ENCODE measurements around the gene SPOCD1. TPM values are rescaled to one million over a fixed set of nuclear protein-coding genes. Genes with fewer than 3 reads are reported as not detected.
"Not testable (repeated sequence)": the region's sequence is repeated elsewhere in the genome, so short reads cannot be mapped to it uniquely, and the experiment has no call there.

The SPOCD1 gene
- total RNA-seq, 2 donors from 2014 or later, result 2.0 to 3.1 TPM

- TF ChIP-seq CTCF (conservative IDR thresholded peaks at IDR 0.05), result no peak
- Mint-ChIP-seq H3K27ac (no peak overlapping the region), H3K4me1 (peaks cover 5% of the 10 kb centered on the region), H3K9me3 (no peaks in the 10 kb centered on the region), H3K27me3 (ENCODE audit: insufficient read depth) (no peaks in the 10 kb centered on the region), H3K4me3 (no peak overlapping the region), H3K36me3 (ENCODE audit: low read depth) (no peaks in the 10 kb centered on the region)
- H3K27ac ChIP-seq (ENCODE audit: low read depth, low read length), result no peak overlapping the region
- 84 to 94% methylated on average over 3 of the region's 3 CpGs for WGBS, 2 experiments (ENCODE audit: insufficient coverage in 1 of 2, insufficient read length in 1 of 2)
- no peak overlapping the region for H3K4me3 ChIP-seq (ENCODE audit: low read length)
- no peaks in the 10 kb centered on the region for H3K9me3 ChIP-seq (ENCODE audit: control insufficient read depth, low read length)
- no peaks in the 10 kb centered on the region for H3K36me3 ChIP-seq (ENCODE audit: control insufficient read depth, insufficient read depth, low read length)
- H3K9ac ChIP-seq (ENCODE audit: extremely low read depth, low read length, poor library complexity, severe bottlenecking), result no peak overlapping the region
- no peaks in the 10 kb centered on the region for H3K4me1 ChIP-seq (ENCODE audit: control insufficient read depth, insufficient read depth, low read length)
- DNase-seq, result no peak
- H3K27me3 ChIP-seq (ENCODE audit: control insufficient read depth, insufficient read depth, low read length, poor library complexity, severe bottlenecking), result no peaks in the 10 kb centered on the region
Observed at GRCh38 chr1:31822766-31823165, 6.9 kb upstream of the SPOCD1 start.

GRCh38 chr1:31820196-31820595, 4.4 kb upstream of the SPOCD1 start:
- not testable (repeated sequence) for H3K4me1 ChIP-seq (ENCODE audit: control insufficient read depth, insufficient read depth, low read length); H3K4me3 Mint-ChIP-seq; H3K27ac Mint-ChIP-seq; H3K9me3 ChIP-seq (ENCODE audit: control insufficient read depth, low read length); H3K9me3 Mint-ChIP-seq; H3K27me3 ChIP-seq (ENCODE audit: control insufficient read depth, insufficient read depth, low read length, poor library complexity, severe bottlenecking); H3K36me3 ChIP-seq (ENCODE audit: control insufficient read depth, insufficient read depth, low read length); H3K4me3 ChIP-seq (ENCODE audit: low read length); H3K4me1 Mint-ChIP-seq; H3K27ac ChIP-seq (ENCODE audit: low read depth, low read length); H3K36me3 Mint-ChIP-seq (ENCODE audit: low read depth); H3K9ac ChIP-seq (ENCODE audit: extremely low read depth, low read length, poor library complexity, severe bottlenecking); H3K27me3 Mint-ChIP-seq (ENCODE audit: insufficient read depth)
- 92 to 97% methylated on average over 2 to 7 of the region's 7 CpGs for WGBS, 2 experiments (ENCODE audit: insufficient coverage in 1 of 2, insufficient read length in 1 of 2)
- DNase-seq, result peak; percentile 24

- Histone ChIP-seq H3K27me3 (ENCODE audit: control insufficient read depth, insufficient read depth, low read length, poor library complexity, severe bottlenecking) (no peaks in the 10 kb centered on the region), H3K9me3 (ENCODE audit: control insufficient read depth, low read length) (no peaks in the 10 kb centered on the region), H3K36me3 (ENCODE audit: control insufficient read depth, insufficient read depth, low read length) (no peaks in the 10 kb centered on the region), H3K9ac (ENCODE audit: extremely low read depth, low read length, poor library complexity, severe bottlenecking) (no peak overlapping the region), H3K27ac (ENCODE audit: low read depth, low read length) (no peak overlapping the region), H3K4me3 (ENCODE audit: low read length) (no peak overlapping the region), H3K4me1 (ENCODE audit: control insufficient read depth, insufficient read depth, low read length) (no peaks in the 10 kb centered on the region)
- no peak for TF ChIP-seq CTCF (conservative IDR thresholded peaks at IDR 0.05)
- Mint-ChIP-seq H3K36me3 (ENCODE audit: low read depth) (no peaks in the 10 kb centered on the region), H3K9me3 (peaks cover 2% of the 10 kb centered on the region), H3K27me3 (ENCODE audit: insufficient read depth) (no peaks in the 10 kb centered on the region), H3K4me1 (peaks cover 2% of the 10 kb centered on the region), H3K4me3 (no peak overlapping the region), H3K27ac (no peak overlapping the region)
- DNase-seq, result no peak
- 95% methylated on average over 1 of the region's 1 CpG; no CpG with 5 or more reads in 1 of the 2 experiments for WGBS, 2 experiments (ENCODE audit: insufficient coverage in 1 of 2, insufficient read length in 1 of 2)
Observed at GRCh38 chr1:31818206-31818605, 2.4 kb upstream of the SPOCD1 start.

GRCh38 chr1:31816947-31817346, 1.1 kb upstream of the SPOCD1 start:
- not testable (repeated sequence) for H3K4me1 Mint-ChIP-seq; H3K9me3 Mint-ChIP-seq; H3K36me3 ChIP-seq (ENCODE audit: control insufficient read depth, insufficient read depth, low read length); DNase-seq; H3K36me3 Mint-ChIP-seq (ENCODE audit: low read depth); H3K4me3 ChIP-seq (ENCODE audit: low read length); H3K27ac ChIP-seq (ENCODE audit: low read depth, low read length); H3K27me3 Mint-ChIP-seq (ENCODE audit: insufficient read depth); H3K9me3 ChIP-seq (ENCODE audit: control insufficient read depth, low read length); H3K27ac Mint-ChIP-seq; H3K4me3 Mint-ChIP-seq; H3K9ac ChIP-seq (ENCODE audit: extremely low read depth, low read length, poor library complexity, severe bottlenecking); H3K27me3 ChIP-seq (ENCODE audit: control insufficient read depth, insufficient read depth, low read length, poor library complexity, severe bottlenecking); H3K4me1 ChIP-seq (ENCODE audit: control insufficient read depth, insufficient read depth, low read length)
- WGBS, 2 experiments (ENCODE audit: insufficient coverage in 1 of 2, insufficient read length in 1 of 2), result 91 to 96% methylated on average over 6 to 7 of the region's 8 CpGs

GRCh38 chr1:31816501-31816900, 679 bp upstream of the SPOCD1 start:
- DNase-seq, result not testable (repeated sequence)

More at GRCh38 chr1:31816501-31816900, 679 bp upstream of the SPOCD1 start:
- not testable (repeated sequence) for H3K4me1 ChIP-seq (ENCODE audit: control insufficient read depth, insufficient read depth, low read length); H3K36me3 ChIP-seq (ENCODE audit: control insufficient read depth, insufficient read depth, low read length); H3K4me1 Mint-ChIP-seq; H3K4me3 Mint-ChIP-seq; H3K27me3 ChIP-seq (ENCODE audit: control insufficient read depth, insufficient read depth, low read length, poor library complexity, severe bottlenecking); H3K9me3 Mint-ChIP-seq; H3K27ac ChIP-seq (ENCODE audit: low read depth, low read length); H3K4me3 ChIP-seq (ENCODE audit: low read length); H3K27ac Mint-ChIP-seq; H3K36me3 Mint-ChIP-seq (ENCODE audit: low read depth); H3K27me3 Mint-ChIP-seq (ENCODE audit: insufficient read depth); H3K9me3 ChIP-seq (ENCODE audit: control insufficient read depth, low read length); H3K9ac ChIP-seq (ENCODE audit: extremely low read depth, low read length, poor library complexity, severe bottlenecking)
- 90 to 96% methylated on average over 3 of the region's 3 CpGs for WGBS, 2 experiments (ENCODE audit: insufficient coverage in 1 of 2, insufficient read length in 1 of 2)
